ENCODE data around the gene C1orf53. TPM values are rescaled to one million over a fixed set of nuclear protein-coding genes. Genes with fewer than 3 reads are reported as not detected.

The C1orf53 gene
- total and polyA plus RNA-seq, 9 of the 15 experiments (the other 6 are each of a cell fraction or from before 2014, with no cell fraction given), result 0.31 to 3.2 (median 2.3) TPM

- TF ChIP-seq THAP12 (CRISPR knock-in tag; IDR thresholded peaks at IDR 0.05), result peak; percentile 89
- TF ChIP-seq PHF20 (IDR thresholded peaks at IDR 0.05; ENCODE audit: partially characterized antibody), result peak; percentile 89
- TF ChIP-seq COPS2 (conservative IDR thresholded peaks at IDR 0.05), result no peak
- TF ChIP-seq MCM2 (IDR thresholded peaks at IDR 0.05; ENCODE audit: low read depth), result no peak
- peak; percentile 82; the same call in 1 of the 2 replicates for TF ChIP-seq GATAD2A (IDR thresholded peaks at IDR 0.05)
- peak; percentile 78; the same call in 1 of the 2 replicates for TF ChIP-seq ZBTB43 (CRISPR knock-in tag; IDR thresholded peaks at IDR 0.05)
- TF ChIP-seq HMGN3 (IDR thresholded peaks at IDR 0.05; ENCODE audit: borderline replicate concordance, extremely low read depth, insufficient read length, low read depth, low read length), result peak; percentile 70
- no peak for TF ChIP-seq RFX5 (IDR thresholded peaks at IDR 0.05; ENCODE audit: low read depth, low read length)
- TF ChIP-seq MEF2D (tag; conservative IDR thresholded peaks at IDR 0.05; ENCODE audit: low read depth), result no peak
- no peak; the same call in 1 of the 2 replicates for TF ChIP-seq XRCC5 (IDR thresholded peaks at IDR 0.05; ENCODE audit: low read depth, low read length)
- no peak for TF ChIP-seq ZNF311 (CRISPR knock-in tag; IDR thresholded peaks at IDR 0.05)
- TF ChIP-seq TCF7 (IDR thresholded peaks at IDR 0.05; ENCODE audit: borderline replicate concordance), result no peak
- TF ChIP-seq USF1 (CRISPR knock-in tag; IDR thresholded peaks at IDR 0.05), result no peak; the same call in 1 of the 2 replicates
- peak; percentile 70 to 91 (median 83) for TF ChIP-seq YY1 (IDR thresholded peaks at IDR 0.05; ENCODE audit: borderline replicate concordance in 1 of 3, control insufficient read depth in 1 of 3, extremely low read depth in 1 of 3, insufficient read depth in 3 of 3, insufficient read length in 1 of 3, insufficient replicate concordance in 2 of 3, low read depth in 1 of 3, low read length in 2 of 3)
- TF ChIP-seq RUNX1 (IDR thresholded peaks at IDR 0.05; ENCODE audit: low read depth), result no peak
- no peak for TF ChIP-seq XRCC3 (IDR thresholded peaks at IDR 0.05)
- TF ChIP-seq ARID1B (IDR thresholded peaks at IDR 0.05), result 0 out of 2 replicates have a peak, but pooled peaks have one; percentile 33
- no peak for TF ChIP-seq ZNF146 (CRISPR knock-in tag; IDR thresholded peaks at IDR 0.05; ENCODE audit: unreplicated experiment)
- peak; percentile 87 for TF ChIP-seq TARDBP (IDR thresholded peaks at IDR 0.05)
- TF ChIP-seq ZNF384 (IDR thresholded peaks at IDR 0.05; ENCODE audit: low read depth, low read length), result no peak
- no peak for TF ChIP-seq ZNF184 (CRISPR knock-in tag; IDR thresholded peaks at IDR 0.05)
- peak in 1 of 2 experiments; percentile 54; a peak in 2 of 4 replicates for TF ChIP-seq HDAC1 (IDR thresholded peaks at IDR 0.05)
- TF ChIP-seq SRSF3 (IDR thresholded peaks at IDR 0.05; ENCODE audit: insufficient read depth, low read length), result no peak
Observed at GRCh38 chr1:197902454-197903195, at the start of gene C1orf53 (continued).
